Glutamatergic neuron (in vitro differentiated cells): ENCODE results near the gene MAP2. TPM values are rescaled to one million over a fixed set of nuclear protein-coding genes. Genes with fewer than 3 reads are reported as not detected.

Experiments
- DNase-seq: peaks from one replicate; pipeline ENCODE4 v3.0.0; 2022
- H3K27ac Mint-ChIP-seq: one replicate; pipeline ENCODE4 v1.8.0; 2020; ENCODE audit warnings: mild to moderate bottlenecking, mixed read lengths, inconsistent platforms; ENCODE audit not compliant: unreplicated experiment
- H3K27me3 Mint-ChIP-seq: one replicate; pipeline ENCODE4 v1.8.0; 2020; ENCODE audit warnings: mild to moderate bottlenecking, moderate library complexity, mixed read lengths, inconsistent platforms; ENCODE audit not compliant: unreplicated experiment
- H3K36me3 Mint-ChIP-seq: one replicate; pipeline ENCODE4 v1.8.0; 2020; ENCODE audit warnings: mild to moderate bottlenecking, mixed read lengths, inconsistent platforms; ENCODE audit not compliant: unreplicated experiment
- H3K4me1 Mint-ChIP-seq: one replicate; pipeline ENCODE4 v1.8.0; 2020; ENCODE audit warnings: mild to moderate bottlenecking, low read depth, mixed read lengths, inconsistent platforms; ENCODE audit not compliant: unreplicated experiment
- H3K4me3 Mint-ChIP-seq: one replicate; pipeline ENCODE4 v1.8.0; 2020; ENCODE audit warnings: mild to moderate bottlenecking, mixed read lengths, inconsistent platforms; ENCODE audit not compliant: unreplicated experiment
- H3K9me3 Mint-ChIP-seq: one replicate; pipeline ENCODE4 v1.8.0; 2020; ENCODE audit warnings: mild to moderate bottlenecking, moderate library complexity, mixed read lengths, inconsistent platforms; ENCODE audit not compliant: unreplicated experiment
- CTCF ChIP-seq: fragments of 200-600 bp; sonication (generic); IDR thresholded peaks from one replicate; pipeline ENCODE4 v1.5.0; 2021; ENCODE audit not compliant: partially characterized antibody, unreplicated experiment
- total RNA-seq: library from RNA; stranded (reverse); fragmentation: NEBNext Ultra II Directional; extraction: Animal tissue kit (Norgen Biotek cat#: 25700); gene quantifications from one replicate; pipeline ENCODE4 v1.2.1, GENCODE V29; 2021; ENCODE audit not compliant: unreplicated experiment

The MAP2 gene
- total RNA-seq, 1 donor from 2014 or later = 177 TPM

- Mint-ChIP-seq H3K4me1 (peaks cover 24% of the 10 kb centered on the region), H3K36me3 (peaks cover 13% of the 10 kb centered on the region), H3K9me3 (peaks cover 3% of the 10 kb centered on the region), H3K4me3 (peak overlapping the region; percentile 39), H3K27me3 (no peaks in the 10 kb centered on the region), H3K27ac (peak overlapping the region; percentile 79)
- TF ChIP-seq CTCF = no peak
- DNase-seq = no peak
Measured at GRCh38 chr2:209690029-209690754, 266.3 kb downstream of the MAP2 start.

GRCh38 chr2:209694748-209695147, 270.9 kb downstream of the MAP2 start:
- H3K9me3 Mint-ChIP-seq = peaks cover 3% of the 10 kb centered on the region
- H3K36me3 Mint-ChIP-seq = peaks cover 14% of the 10 kb centered on the region

GRCh38 chr2:209696836-209697711, 273.2 kb downstream of the MAP2 start:
- Mint-ChIP-seq H3K36me3 (peaks cover 14% of the 10 kb centered on the region), H3K27ac (peak overlapping the region; percentile 14), H3K4me3 (no peak overlapping the region), H3K9me3 (peaks cover 3% of the 10 kb centered on the region), H3K27me3 (no peaks in the 10 kb centered on the region), H3K4me1 (peaks cover 11% of the 10 kb centered on the region)
- TF ChIP-seq CTCF = no peak
- DNase-seq = no peak

More at GRCh38 chr2:209694748-209695147, 270.9 kb downstream of the MAP2 start:
- Mint-ChIP-seq H3K27ac (no peak overlapping the region), H3K4me3 (no peak overlapping the region), H3K4me1 (peaks cover 23% of the 10 kb centered on the region), H3K27me3 (no peaks in the 10 kb centered on the region)
- DNase-seq = no peak
- TF ChIP-seq CTCF = no peak

GRCh38 chr2:209702775-209703174, 278.9 kb downstream of the MAP2 start:
- H3K4me1 Mint-ChIP-seq = no peaks in the 10 kb centered on the region
- DNase-seq = no peak
- H3K27ac Mint-ChIP-seq = no peak overlapping the region
- H3K9me3 Mint-ChIP-seq = no peaks in the 10 kb centered on the region
- no peak overlapping the region for H3K4me3 Mint-ChIP-seq
- H3K36me3 Mint-ChIP-seq = no peaks in the 10 kb centered on the region
- H3K27me3 Mint-ChIP-seq = no peaks in the 10 kb centered on the region
- no peak for TF ChIP-seq CTCF
